GM23338 (cell line): ENCODE data around the gene BTBD1. TPM values are rescaled to one million over a fixed set of nuclear protein-coding genes. Genes with fewer than 3 reads are reported as not detected.

Experiments
- ATAC-seq: fragments of 200-7000 bp; cut with Tn5 transposase; 3 replicates; pipeline ENCODE4 v1.9.1; 2020
- DNase-seq: peaks from one replicate; pipeline ENCODE4 v3.0.0-alpha.2; 2015; ENCODE audit warnings: low spot score
- H2AFZ ChIP-seq: fragments of 200-600 bp; sonication (generic); 2 replicates; pipeline ENCODE4 v1.8.0; 2016; ENCODE audit warnings: antibody characterized with exemption, mild to moderate bottlenecking, moderate library complexity
- H3F3A ChIP-seq: fragments of 200-600 bp; sonication (generic); replicated peaks from 2 replicates; pipeline ENCODE4 v1.8.0; 2017; ENCODE audit warnings: antibody characterized with exemption, mixed run types, low read depth
- H3K27ac ChIP-seq: fragments of 200-600 bp; sonication (generic); 2 replicates; pipeline ENCODE4 v1.6.1; 2016; ENCODE audit warnings: low read depth
- H3K27me3 ChIP-seq: fragments of 200-600 bp; sonication (generic); 2 replicates; pipeline ENCODE4 v1.8.0; 2016; ENCODE audit warnings: mild to moderate bottlenecking, mixed run types, moderate library complexity; ENCODE audit not compliant: insufficient read depth
- H3K36me3 ChIP-seq: fragments of 200-600 bp; sonication (generic); 2 replicates; pipeline ENCODE4 v1.8.0; 2016; ENCODE audit warnings: mild to moderate bottlenecking; ENCODE audit not compliant: insufficient read depth
- H3K4me1 ChIP-seq: fragments of 200-600 bp; sonication (generic); 2 replicates; pipeline ENCODE4 v1.8.0; 2016; ENCODE audit warnings: mild to moderate bottlenecking, moderate library complexity; ENCODE audit not compliant: insufficient read depth
- H3K4me2 ChIP-seq: fragments of 200-600 bp; sonication (generic); 2 replicates; pipeline ENCODE4 v1.7.1; 2017; ENCODE audit warnings: mixed run types
- H3K4me3 ChIP-seq: fragments of 200-600 bp; sonication (generic); 2 replicates; pipeline ENCODE4 v1.6.1; 2016; ENCODE audit warnings: mixed run types
- H3K79me2 ChIP-seq: fragments of 200-600 bp; sonication (generic); replicated peaks from 2 replicates; pipeline ENCODE4 v1.8.0; 2017; ENCODE audit warnings: mild to moderate bottlenecking; ENCODE audit not compliant: insufficient read depth
- H3K9me2 ChIP-seq: fragments of 200-600 bp; sonication (generic); 2 replicates; pipeline ENCODE4 v1.8.0; 2017; ENCODE audit not compliant: insufficient read depth
- H4K20me1 ChIP-seq: fragments of 200-600 bp; sonication (generic); replicated peaks from 2 replicates; pipeline ENCODE4 v1.8.0; 2017; ENCODE audit warnings: mild to moderate bottlenecking; ENCODE audit not compliant: insufficient read depth
- H3K27ac Mint-ChIP-seq: 2 replicates; pipeline ENCODE4 v1.8.0; 2020; ENCODE audit warnings: inconsistent platforms, mild to moderate bottlenecking, moderate library complexity, mixed read lengths
- H3K27me3 Mint-ChIP-seq: 3 replicates; pipeline ENCODE4 v1.8.0; 2022; ENCODE audit warnings: low read depth, mild to moderate bottlenecking, moderate library complexity, mixed read lengths, inconsistent platforms; ENCODE audit not compliant: insufficient read depth, poor library complexity
- H3K36me3 Mint-ChIP-seq: 3 replicates; pipeline ENCODE4 v1.8.0; 2021; ENCODE audit warnings: low read depth, mild to moderate bottlenecking, inconsistent platforms, moderate library complexity, mixed read lengths
- H3K4me1 Mint-ChIP-seq: 3 replicates; pipeline ENCODE4 v1.8.0; 2020; ENCODE audit warnings: mild to moderate bottlenecking, inconsistent platforms, mixed read lengths
- H3K4me3 Mint-ChIP-seq: 3 replicates; pipeline ENCODE4 v1.8.0; 2021; ENCODE audit warnings: moderate library complexity, mild to moderate bottlenecking, inconsistent platforms, mixed read lengths
- H3K9me3 Mint-ChIP-seq: 3 replicates; pipeline ENCODE4 v1.8.0; 2020; ENCODE audit warnings: moderate library complexity, mild to moderate bottlenecking, inconsistent platforms, mixed read lengths
- CREB1 ChIP-seq: fragments of 250-450 bp; sonication (Bioruptor Pico); IDR thresholded peaks from 2 replicates; pipeline ENCODE4 v1.5.0; 2020; ENCODE audit warnings: low read depth, mild to moderate bottlenecking, moderate library complexity
- ETS1 ChIP-seq: IDR thresholded peaks from 2 replicates; pipeline ENCODE4 v1.6.1; 2016; ENCODE audit warnings: antibody characterized with exemption
- EZH2 ChIP-seq: fragments of 200-600 bp; sonication (generic); IDR thresholded peaks from one replicate; pipeline ENCODE4 v1.8.0; 2017; ENCODE audit warnings: antibody characterized with exemption, mild to moderate bottlenecking, low read depth; ENCODE audit not compliant: unreplicated experiment
- EZH2phosphoT487 ChIP-seq: fragments of 200-600 bp; sonication (generic); IDR thresholded peaks from one replicate; pipeline ENCODE4 v1.8.1; 2018; ENCODE audit warnings: antibody characterized with exemption; ENCODE audit not compliant: unreplicated experiment
- JUNB ChIP-seq: IDR thresholded peaks from one replicate; pipeline ENCODE4 v1.6.1; 2016; ENCODE audit warnings: antibody characterized with exemption; ENCODE audit not compliant: unreplicated experiment
- NANOG ChIP-seq: IDR thresholded peaks from 2 replicates; pipeline ENCODE4 v1.6.1; 2016; ENCODE audit warnings: antibody characterized with exemption, borderline replicate concordance
- POLR2AphosphoS5 ChIP-seq: IDR thresholded peaks from 2 replicates; pipeline ENCODE4 v1.6.1; 2016; ENCODE audit warnings: antibody characterized with exemption, low read depth
- STAT1 ChIP-seq: IDR thresholded peaks from one replicate; pipeline ENCODE4 v1.6.1; 2016; ENCODE audit warnings: antibody characterized with exemption; ENCODE audit not compliant: unreplicated experiment
- ZNF114 ChIP-seq: fragments of 250-450 bp; sonication (Bioruptor Pico); IDR thresholded peaks from 2 replicates; pipeline ENCODE4 v1.5.0; 2020; ENCODE audit warnings: mild to moderate bottlenecking, moderate library complexity
- ZNF331 ChIP-seq: fragments of 250-450 bp; sonication (Bioruptor Pico); IDR thresholded peaks from 2 replicates; pipeline ENCODE4 v1.5.0; 2020; ENCODE audit warnings: low read depth, mild to moderate bottlenecking, moderate library complexity
- ZNF462 ChIP-seq: fragments of 250-450 bp; sonication (Bioruptor Pico); IDR thresholded peaks from 2 replicates; pipeline ENCODE4 v1.5.0; 2020; ENCODE audit warnings: mild to moderate bottlenecking, moderate library complexity
- polyA plus RNA-seq: library from polyadenylated mRNA; unstranded; fragments of >200 nt; fragmentation: Nextera tagmentation; extraction: Ambion mirVana; gene quantifications from 2 replicates; pipeline ENCODE4 v1.2.1, GENCODE V29; 2016
- total RNA-seq: library from RNA; depleted of rRNA; stranded (reverse); fragments of >200 nt; shearing (Covaris generic); gene quantifications from 2 replicates; pipeline ENCODE4 v1.2.3, GENCODE V29; 2014
- TF ChIP-seq, protein P1 (sequence below): IDR thresholded peaks from one replicate; pipeline ENCODE4 v1.6.1; 2018; ENCODE audit warnings: antibody characterized with exemption; ENCODE audit not compliant: unreplicated experiment
- TF ChIP-seq, protein P2 (sequence below), 2 experiments: fragments of 200-600 bp in 1 of 2; sonication (generic) in 1 of 2; conservative IDR thresholded peaks; 2 replicates each; pipeline versions ENCODE4 v1.5.1 to v1.6.1; 2016 to 2017; ENCODE audit warnings: antibody characterized with exemption in 2 of 2, low read depth in 2 of 2, mild to moderate bottlenecking in 2 of 2, moderate library complexity in 1 of 2

BTBD1 gene
- total and polyA plus RNA-seq, 2 experiments from 2014 or later = 12.6 to 66.1 TPM

DNA sequence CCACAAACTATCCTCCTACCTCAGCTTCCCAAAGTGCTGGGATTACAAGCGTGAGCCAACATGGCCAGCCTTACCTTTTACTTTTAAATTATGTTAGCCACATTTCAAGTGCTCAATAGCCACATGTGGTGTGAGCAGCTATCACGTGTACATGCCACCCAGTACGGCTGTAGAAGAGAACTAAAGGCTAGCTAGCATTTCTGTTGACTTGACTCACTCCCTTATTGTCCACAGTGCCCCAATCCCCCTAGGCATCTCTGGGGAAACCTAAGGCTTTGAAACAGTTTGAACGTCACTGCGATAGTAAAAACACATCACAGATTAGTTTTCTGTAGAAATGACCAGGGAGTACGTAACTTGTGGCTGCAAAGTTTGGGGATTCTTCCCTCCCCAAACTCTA, 67.6 kb downstream of the BTBD1 start (continued):
- no peak for TF ChIP-seq ZNF462 (CRISPR knock-in tag)
- TF ChIP-seq STAT1 = no peak
- no peak for TF ChIP-seq ZNF331 (CRISPR knock-in tag)
- no peak for TF ChIP-seq POLR2AphosphoS5

DNA sequence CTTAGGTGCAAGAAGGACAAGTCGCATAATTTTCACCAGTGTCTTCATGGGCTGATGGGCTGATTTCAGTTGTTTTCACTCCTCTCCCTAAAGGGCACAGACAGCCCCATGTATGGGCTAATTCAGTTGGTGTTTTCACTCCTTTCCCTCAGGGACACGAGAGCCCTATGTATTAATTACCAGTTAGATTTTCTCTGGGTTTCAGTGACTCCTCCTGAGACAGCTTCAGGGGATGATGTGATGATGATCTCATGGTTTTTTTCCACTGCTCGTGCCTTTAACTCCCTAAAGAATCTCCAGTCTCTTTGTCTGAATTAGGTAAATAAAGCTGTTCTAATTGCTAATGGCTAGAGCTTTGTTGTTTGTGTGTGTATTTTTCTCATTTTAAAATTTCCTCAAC, 71.1 kb downstream of the BTBD1 start:
- H3K9me3 Mint-ChIP-seq = peaks cover 5% of the 10 kb centered on the region; the same call in 2 of the 3 replicates
- Histone ChIP-seq H3K27me3 (no peaks in the 10 kb centered on the region), H3K4me3 (no peak overlapping the region), H3F3A (no peaks in the 10 kb centered on the region), H4K20me1 (no peaks in the 10 kb centered on the region), H2AFZ (no peak overlapping the region), H3K36me3 (no peaks in the 10 kb centered on the region), H3K79me2 (no peaks in the 10 kb centered on the region), H3K4me1 (no peaks in the 10 kb centered on the region), H3K9me2 (no peaks in the 10 kb centered on the region), H3K27ac (no peak overlapping the region), H3K4me2 (no peak overlapping the region)
- H3K4me3 Mint-ChIP-seq = no peak overlapping the region
- DNase-seq = no peak
- H3K27ac Mint-ChIP-seq = no peak overlapping the region
- peaks cover 5% of the 10 kb centered on the region; the same call in 1 of the 3 replicates for H3K4me1 Mint-ChIP-seq
- ATAC-seq = no peak
- H3K27me3 Mint-ChIP-seq = peaks cover 4% of the 10 kb centered on the region
- peaks cover 15% of the 10 kb centered on the region for H3K36me3 Mint-ChIP-seq
- TF ChIP-seq ZNF331 (CRISPR knock-in tag) (no peak), CREB1 (CRISPR knock-in tag) (no peak), STAT1 (no peak), EZH2 (no peak), NANOG (no peak), ETS1 (no peak), POLR2AphosphoS5 (no peak), ZNF114 (CRISPR knock-in tag) (no peak), JUNB (no peak), EZH2phosphoT487 (no peak)
- TF ChIP-seq, protein P1, sequence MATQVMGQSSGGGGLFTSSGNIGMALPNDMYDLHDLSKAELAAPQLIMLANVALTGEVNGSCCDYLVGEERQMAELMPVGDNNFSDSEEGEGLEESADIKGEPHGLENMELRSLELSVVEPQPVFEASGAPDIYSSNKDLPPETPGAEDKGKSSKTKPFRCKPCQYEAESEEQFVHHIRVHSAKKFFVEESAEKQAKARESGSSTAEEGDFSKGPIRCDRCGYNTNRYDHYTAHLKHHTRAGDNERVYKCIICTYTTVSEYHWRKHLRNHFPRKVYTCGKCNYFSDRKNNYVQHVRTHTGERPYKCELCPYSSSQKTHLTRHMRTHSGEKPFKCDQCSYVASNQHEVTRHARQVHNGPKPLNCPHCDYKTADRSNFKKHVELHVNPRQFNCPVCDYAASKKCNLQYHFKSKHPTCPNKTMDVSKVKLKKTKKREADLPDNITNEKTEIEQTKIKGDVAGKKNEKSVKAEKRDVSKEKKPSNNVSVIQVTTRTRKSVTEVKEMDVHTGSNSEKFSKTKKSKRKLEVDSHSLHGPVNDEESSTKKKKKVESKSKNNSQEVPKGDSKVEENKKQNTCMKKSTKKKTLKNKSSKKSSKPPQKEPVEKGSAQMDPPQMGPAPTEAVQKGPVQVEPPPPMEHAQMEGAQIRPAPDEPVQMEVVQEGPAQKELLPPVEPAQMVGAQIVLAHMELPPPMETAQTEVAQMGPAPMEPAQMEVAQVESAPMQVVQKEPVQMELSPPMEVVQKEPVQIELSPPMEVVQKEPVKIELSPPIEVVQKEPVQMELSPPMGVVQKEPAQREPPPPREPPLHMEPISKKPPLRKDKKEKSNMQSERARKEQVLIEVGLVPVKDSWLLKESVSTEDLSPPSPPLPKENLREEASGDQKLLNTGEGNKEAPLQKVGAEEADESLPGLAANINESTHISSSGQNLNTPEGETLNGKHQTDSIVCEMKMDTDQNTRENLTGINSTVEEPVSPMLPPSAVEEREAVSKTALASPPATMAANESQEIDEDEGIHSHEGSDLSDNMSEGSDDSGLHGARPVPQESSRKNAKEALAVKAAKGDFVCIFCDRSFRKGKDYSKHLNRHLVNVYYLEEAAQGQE = no peak
- TF ChIP-seq, protein P2, sequence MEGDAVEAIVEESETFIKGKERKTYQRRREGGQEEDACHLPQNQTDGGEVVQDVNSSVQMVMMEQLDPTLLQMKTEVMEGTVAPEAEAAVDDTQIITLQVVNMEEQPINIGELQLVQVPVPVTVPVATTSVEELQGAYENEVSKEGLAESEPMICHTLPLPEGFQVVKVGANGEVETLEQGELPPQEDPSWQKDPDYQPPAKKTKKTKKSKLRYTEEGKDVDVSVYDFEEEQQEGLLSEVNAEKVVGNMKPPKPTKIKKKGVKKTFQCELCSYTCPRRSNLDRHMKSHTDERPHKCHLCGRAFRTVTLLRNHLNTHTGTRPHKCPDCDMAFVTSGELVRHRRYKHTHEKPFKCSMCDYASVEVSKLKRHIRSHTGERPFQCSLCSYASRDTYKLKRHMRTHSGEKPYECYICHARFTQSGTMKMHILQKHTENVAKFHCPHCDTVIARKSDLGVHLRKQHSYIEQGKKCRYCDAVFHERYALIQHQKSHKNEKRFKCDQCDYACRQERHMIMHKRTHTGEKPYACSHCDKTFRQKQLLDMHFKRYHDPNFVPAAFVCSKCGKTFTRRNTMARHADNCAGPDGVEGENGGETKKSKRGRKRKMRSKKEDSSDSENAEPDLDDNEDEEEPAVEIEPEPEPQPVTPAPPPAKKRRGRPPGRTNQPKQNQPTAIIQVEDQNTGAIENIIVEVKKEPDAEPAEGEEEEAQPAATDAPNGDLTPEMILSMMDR (conservative IDR thresholded peaks at IDR 0.05; ENCODE audit: low read depth in 2 of 2) = no peak
